Activated naive CD8-positive, alpha-beta T cell treated with anti-CD3 and anti-CD28 coated beads, Interleukin-2, amount 10 ng/mL, durations not matched to agents 7 days and 5 days (primary cell): ENCODE measurements around the gene RAB15. TPM values are rescaled to one million over a fixed set of nuclear protein-coding genes. Genes with fewer than 3 reads are reported as not detected.

Source experiments
- ATAC-seq: fragments of 150-1000 bp; cut with Tn5 transposase; one replicate; pipeline ENCODE4 v1.10.0; 2021; ENCODE audit warnings: low read depth, moderate library complexity
- POLR2A ChIA-PET: fragments of 350-600 bp; sonication (Branson Sonifier 250); formaldehyde crosslinking; loops from one replicate; lab custom pipeline; 2021; ENCODE audit warnings: antibody characterized with exemption; lab: Charles Lee
- DNase-seq: peaks from one replicate; pipeline ENCODE4 v3.0.0; 2021
- H3K27ac Mint-ChIP-seq: one replicate; pipeline ENCODE4 v1.8.0; 2022; ENCODE audit warnings: mild to moderate bottlenecking, mixed read lengths
- H3K27me3 Mint-ChIP-seq: one replicate; pipeline ENCODE4 v1.8.0; 2022; ENCODE audit warnings: mild to moderate bottlenecking, moderate library complexity, mixed read lengths
- H3K36me3 Mint-ChIP-seq: one replicate; pipeline ENCODE4 v1.8.0; 2021; ENCODE audit warnings: mild to moderate bottlenecking, mixed read lengths
- H3K4me1 Mint-ChIP-seq: one replicate; pipeline ENCODE4 v1.8.0; 2021; ENCODE audit warnings: mixed read lengths
- H3K4me3 Mint-ChIP-seq: one replicate; pipeline ENCODE4 v1.8.0; 2022; ENCODE audit warnings: mild to moderate bottlenecking, moderate library complexity, mixed read lengths
- H3K9me3 Mint-ChIP-seq: one replicate; pipeline ENCODE4 v1.8.0; 2021; ENCODE audit warnings: mixed read lengths
- total RNA-seq, 2 experiments: library from RNA; stranded (reverse); gene quantifications; one replicate each; pipeline ENCODE4 v1.2.3, GENCODE V29; 2021

RAB15 gene
- total RNA-seq, 2 experiments from 2014 or later: 2.7 to 3.5 TPM

DNA sequence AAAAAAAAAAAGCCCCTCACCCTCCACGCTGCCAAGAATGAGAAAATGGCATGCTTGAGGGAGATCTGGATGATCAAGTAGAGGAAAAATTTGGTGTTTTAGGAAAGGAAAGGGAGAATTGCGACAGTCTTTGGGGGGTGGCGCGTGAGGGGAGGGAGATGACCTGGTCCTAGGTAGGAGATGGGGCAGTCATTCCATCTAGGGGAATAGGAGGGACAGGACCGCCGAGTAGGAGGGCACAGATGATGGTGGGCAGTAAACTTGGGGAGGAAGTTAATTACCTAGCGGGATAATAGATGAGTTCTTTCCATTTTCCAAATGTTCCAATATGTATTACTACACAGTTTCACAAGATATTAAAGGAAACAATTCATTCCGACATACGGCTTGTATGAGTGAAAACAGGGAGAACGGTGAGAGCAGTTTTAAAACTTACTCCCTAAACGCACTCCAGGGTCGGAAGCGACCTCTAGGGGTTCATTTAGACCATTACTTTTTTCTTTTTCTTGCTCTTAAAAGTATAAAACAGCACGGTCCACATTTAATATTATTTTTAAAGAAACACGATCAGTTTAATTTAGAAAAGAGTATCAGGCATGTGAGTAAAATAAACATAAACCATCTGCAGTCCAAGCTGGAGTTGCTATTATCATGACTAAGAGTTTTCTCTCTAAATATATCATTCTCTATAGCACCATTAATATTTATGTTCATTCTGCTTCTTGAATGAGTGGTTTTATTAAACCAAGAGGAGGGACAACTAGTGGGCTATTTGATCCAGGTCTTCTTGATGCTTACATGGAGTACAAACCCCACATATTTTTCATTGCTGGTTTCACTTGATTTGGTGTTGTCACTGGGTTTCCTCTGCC is 11.5 kb upstream of the RAB15 start:
- Mint-ChIP-seq H3K4me1 (peaks cover 19% of the 10 kb centered on the region), H3K27ac (no peak overlapping the region), H3K27me3 (peaks cover 22% of the 10 kb centered on the region), H3K9me3 (no peaks in the 10 kb centered on the region), H3K4me3 (peak overlapping the region; percentile 48), H3K36me3 (peaks cover under 1% of the 10 kb centered on the region)
- POLR2A ChIA-PET: interaction anchor here (0.7 kb wide), 1 partner anchor 27 kb away, joined by 3 read pairs; no protein-coding TSS in a partner anchor
- no peak for ATAC-seq
- DNase-seq: no peak

DNA sequence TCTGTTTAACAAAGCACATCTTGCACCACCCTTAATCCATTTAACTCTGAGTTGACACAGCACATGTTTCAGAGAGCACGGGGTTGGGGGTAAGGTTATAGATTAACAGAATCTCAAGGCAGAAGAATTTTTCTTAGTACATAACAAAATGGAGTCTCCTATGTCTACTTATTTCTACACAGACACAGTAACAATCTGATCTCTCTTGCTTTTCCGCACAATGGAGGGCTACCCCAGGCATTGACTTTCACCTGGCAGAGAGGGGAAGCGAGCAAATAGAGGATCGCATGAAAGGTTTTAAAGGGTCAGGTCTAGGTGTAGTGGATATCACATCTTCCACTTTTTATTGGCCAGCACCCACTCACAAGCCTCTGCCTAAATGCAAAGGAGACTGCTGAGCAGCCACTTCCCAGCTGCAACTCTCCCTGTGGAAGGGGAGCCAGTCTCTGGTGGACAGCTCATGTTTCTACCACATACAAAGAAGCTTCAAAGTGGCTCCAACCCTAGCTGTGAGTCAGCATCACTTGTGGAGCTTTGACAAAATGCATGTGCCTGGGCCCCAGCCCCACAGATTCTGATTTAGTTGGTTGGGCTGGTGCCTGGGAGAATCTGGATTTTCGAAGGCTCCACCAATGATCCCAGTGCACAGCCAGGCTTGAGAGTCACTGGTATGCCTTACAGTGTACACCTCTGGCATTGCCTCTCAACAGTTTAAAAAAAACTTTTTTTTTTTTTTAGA is 7.4 kb upstream of the RAB15 start:
- H3K4me1 Mint-ChIP-seq: peaks cover 9% of the 10 kb centered on the region
- DNase-seq (no peak), ATAC-seq (no peak)
- POLR2A ChIA-PET: no interaction called here
- no peaks in the 10 kb centered on the region for H3K9me3 Mint-ChIP-seq
- H3K27me3 Mint-ChIP-seq: peaks cover 22% of the 10 kb centered on the region
- no peaks in the 10 kb centered on the region for H3K36me3 Mint-ChIP-seq
- no peak overlapping the region for H3K27ac Mint-ChIP-seq
- H3K4me3 Mint-ChIP-seq: no peak overlapping the region

DNA sequence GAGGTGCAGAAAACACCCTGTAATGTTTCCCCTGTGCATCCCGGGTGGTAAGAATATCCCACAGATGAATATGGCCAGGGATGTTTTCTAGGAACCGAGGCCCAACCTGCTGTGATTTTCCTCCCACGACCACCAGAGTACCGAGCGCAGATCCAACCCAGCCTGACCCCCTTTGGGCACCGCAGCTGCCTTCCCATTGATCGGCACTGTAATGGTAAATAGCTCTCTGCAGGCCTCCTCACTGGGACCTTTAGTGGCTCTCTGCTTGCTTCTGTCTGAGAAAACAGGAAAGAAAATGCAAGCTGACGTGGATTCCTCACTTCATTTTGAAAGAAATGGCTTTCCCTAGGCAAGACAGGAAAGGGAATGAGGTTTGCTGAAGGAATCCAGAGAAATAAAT is 2.4 kb upstream of the RAB15 start:
- ATAC-seq: no peak
- Mint-ChIP-seq H3K4me1 (peaks cover 4% of the 10 kb centered on the region), H3K36me3 (no peaks in the 10 kb centered on the region), H3K4me3 (no peak overlapping the region), H3K27ac (no peak overlapping the region), H3K9me3 (no peaks in the 10 kb centered on the region), H3K27me3 (peaks cover 20% of the 10 kb centered on the region)
- no peak for DNase-seq
- POLR2A ChIA-PET: interaction anchor here (0.8 kb wide), 1 partner anchor 358 kb away, joined by 3 read pairs; no protein-coding TSS in a partner anchor

DNA sequence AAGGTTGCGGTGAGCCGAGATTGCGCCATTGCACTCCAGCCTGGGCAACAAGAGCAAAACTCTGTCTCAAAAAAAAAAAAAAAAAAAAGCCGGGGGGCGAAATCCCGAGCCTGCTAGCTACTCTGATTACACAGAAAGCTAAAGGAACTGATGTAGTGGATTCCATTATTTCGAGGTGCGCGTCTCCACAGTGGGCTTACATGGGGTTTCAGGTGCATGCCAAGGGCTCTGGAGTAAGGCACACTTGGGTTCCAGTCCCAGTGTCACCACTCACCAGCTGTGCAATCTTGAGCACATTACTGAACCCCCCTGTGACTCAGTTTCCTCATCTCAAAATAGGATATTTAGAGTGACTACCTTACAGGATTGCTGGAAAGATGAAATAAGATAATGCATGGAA is 1.7 kb upstream of the RAB15 start:
- H3K4me3 Mint-ChIP-seq: no peak overlapping the region

DNA sequence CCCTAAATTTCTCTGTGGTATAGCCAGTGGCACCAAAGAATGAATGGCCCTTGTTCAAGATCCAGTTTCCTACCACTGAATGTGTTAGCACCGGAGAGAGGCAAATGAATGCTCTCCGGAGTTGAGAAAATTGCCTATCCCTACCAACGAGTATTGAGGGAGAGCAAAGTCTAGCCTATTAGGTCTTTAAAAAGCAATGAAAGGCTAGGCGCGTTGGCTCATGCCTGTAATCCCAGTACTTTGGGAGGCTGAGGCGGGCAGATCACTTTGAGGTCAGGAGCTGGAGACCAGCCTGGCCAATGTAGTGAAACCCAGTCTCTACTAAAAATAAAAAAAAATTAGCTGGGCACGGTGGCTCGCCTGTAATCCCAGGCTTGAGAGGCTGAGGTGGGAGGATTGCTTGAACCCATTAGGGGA is 898 bp upstream of the RAB15 start:
- ATAC-seq (no peak), DNase-seq (no peak)
- Mint-ChIP-seq H3K4me1 (peaks cover 8% of the 10 kb centered on the region), H3K27ac (no peak overlapping the region), H3K9me3 (no peaks in the 10 kb centered on the region), H3K4me3 (peak overlapping the region; percentile 82), H3K36me3 (no peaks in the 10 kb centered on the region), H3K27me3 (peaks cover 17% of the 10 kb centered on the region)
- POLR2A ChIA-PET: no interaction called here

More for the DNA sequence above, 1.7 kb upstream of the RAB15 start:
- Mint-ChIP-seq H3K36me3 (no peaks in the 10 kb centered on the region), H3K9me3 (no peaks in the 10 kb centered on the region), H3K4me1 (peaks cover 4% of the 10 kb centered on the region), H3K27me3 (peaks cover 20% of the 10 kb centered on the region), H3K27ac (no peak overlapping the region)
- DNase-seq (no peak), ATAC-seq (no peak)
- POLR2A ChIA-PET: no interaction called here

DNA sequence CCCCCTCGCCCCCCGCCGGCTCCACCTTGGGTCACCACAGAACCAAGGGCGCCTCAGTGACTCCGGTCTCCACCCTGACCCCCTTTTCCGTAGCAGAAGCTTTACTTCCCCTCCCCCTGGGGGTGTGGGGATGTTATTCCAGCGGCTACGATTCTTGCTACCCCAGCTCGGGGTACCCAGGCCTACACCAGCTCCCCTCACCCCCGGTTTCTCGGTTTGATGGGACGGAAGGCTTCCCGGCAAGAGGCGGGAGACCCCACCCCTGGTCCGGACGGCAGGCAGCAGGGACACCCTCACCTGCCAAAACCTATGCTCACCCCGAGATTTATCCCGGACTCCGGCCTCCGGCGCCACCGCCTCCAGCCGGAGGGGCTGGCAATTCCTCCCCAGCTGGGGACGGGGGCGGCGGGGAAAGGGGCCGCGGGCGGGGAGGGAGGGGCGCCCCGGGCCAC is 619 bp downstream of the RAB15 start:
- Mint-ChIP-seq H3K4me3 (peak overlapping the region; percentile 65), H3K9me3 (no peaks in the 10 kb centered on the region), H3K27me3 (peaks cover 16% of the 10 kb centered on the region), H3K4me1 (peaks cover 8% of the 10 kb centered on the region), H3K27ac (no peak overlapping the region), H3K36me3 (no peaks in the 10 kb centered on the region)
- ATAC-seq: peak; percentile 6
- DNase-seq: no peak
- POLR2A ChIA-PET: interaction anchor here (1.5 kb wide), 1 partner anchor 28 kb away, joined by 3 read pairs; no protein-coding TSS in a partner anchor

DNA sequence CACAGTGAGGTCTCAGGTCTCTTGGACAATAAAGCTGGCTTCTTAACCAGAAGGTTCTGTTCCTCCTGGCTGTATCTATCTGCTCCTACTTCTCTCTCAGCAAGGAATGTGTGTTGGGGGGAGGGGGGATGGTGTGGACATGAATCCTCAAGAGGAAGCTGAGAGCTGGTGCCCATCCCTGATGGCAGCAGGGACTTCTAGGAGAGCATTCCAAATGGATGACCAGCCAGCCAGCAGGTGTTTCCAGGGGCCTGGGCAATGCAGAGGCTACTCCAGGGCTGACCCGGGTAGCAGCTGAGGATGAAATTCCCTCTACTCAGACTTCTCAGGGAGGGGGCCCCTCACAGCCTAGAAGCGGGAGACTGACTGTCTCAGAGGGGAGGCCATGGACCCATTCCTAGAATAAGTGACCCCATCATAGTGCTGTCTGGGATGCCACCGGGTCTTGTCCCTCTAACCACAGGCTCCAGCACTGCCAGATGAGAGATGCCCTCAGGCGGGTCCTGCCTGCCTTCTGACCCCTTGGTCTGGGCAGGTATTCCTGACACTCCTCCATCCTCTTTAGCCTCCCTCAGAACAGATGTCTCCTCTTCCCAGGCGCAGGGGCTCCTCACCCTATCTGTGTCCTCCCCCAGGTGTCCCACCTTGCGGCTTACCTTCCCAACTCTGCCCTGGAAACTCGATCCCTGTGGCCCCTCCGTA is 1.2 kb downstream of the RAB15 start:
- DNase-seq: no peak
- Mint-ChIP-seq H3K36me3 (no peaks in the 10 kb centered on the region), H3K27me3 (peaks cover 13% of the 10 kb centered on the region), H3K4me1 (peaks cover 8% of the 10 kb centered on the region), H3K4me3 (peak overlapping the region; percentile 65), H3K27ac (no peak overlapping the region), H3K9me3 (no peaks in the 10 kb centered on the region)
- no peak for ATAC-seq
- POLR2A ChIA-PET: interaction anchor here (1.5 kb wide), 1 partner anchor 27 kb away, joined by 3 read pairs; no protein-coding TSS in a partner anchor

DNA sequence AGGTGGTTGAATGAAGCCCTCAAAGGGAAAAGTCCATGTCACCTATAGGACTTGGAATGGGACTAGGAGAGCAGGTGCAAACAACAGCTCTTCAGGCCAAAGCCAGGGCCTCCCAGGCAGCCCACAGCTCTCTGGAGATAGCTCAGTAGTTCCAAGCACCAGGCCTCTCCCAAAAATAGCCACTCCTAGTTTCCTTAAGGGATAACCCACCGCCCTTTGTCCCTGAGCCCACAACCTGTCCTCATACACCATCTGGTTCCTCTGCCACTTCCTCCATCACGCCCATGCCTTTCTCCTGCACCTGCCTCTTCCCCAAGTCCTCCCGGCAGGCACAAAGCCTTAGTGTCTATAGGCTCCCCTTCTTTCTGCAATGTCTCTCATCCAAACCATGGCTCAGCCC is 2.1 kb downstream of the RAB15 start:
- no peak overlapping the region for H3K27ac Mint-ChIP-seq
- H3K36me3 Mint-ChIP-seq: no peaks in the 10 kb centered on the region
- ATAC-seq (no peak), DNase-seq (peak; percentile 24)
- H3K27me3 Mint-ChIP-seq: peaks cover 13% of the 10 kb centered on the region
- POLR2A ChIA-PET: interaction anchor here (0.5 to 1.5 kb wide), 4 partner anchors 14 to 1849 kb away, joined by 3 to 6 read pairs (median 4); no protein-coding TSS in a partner anchor
- peaks cover 8% of the 10 kb centered on the region for H3K4me1 Mint-ChIP-seq
- no peak overlapping the region for H3K4me3 Mint-ChIP-seq
- no peaks in the 10 kb centered on the region for H3K9me3 Mint-ChIP-seq

DNA sequence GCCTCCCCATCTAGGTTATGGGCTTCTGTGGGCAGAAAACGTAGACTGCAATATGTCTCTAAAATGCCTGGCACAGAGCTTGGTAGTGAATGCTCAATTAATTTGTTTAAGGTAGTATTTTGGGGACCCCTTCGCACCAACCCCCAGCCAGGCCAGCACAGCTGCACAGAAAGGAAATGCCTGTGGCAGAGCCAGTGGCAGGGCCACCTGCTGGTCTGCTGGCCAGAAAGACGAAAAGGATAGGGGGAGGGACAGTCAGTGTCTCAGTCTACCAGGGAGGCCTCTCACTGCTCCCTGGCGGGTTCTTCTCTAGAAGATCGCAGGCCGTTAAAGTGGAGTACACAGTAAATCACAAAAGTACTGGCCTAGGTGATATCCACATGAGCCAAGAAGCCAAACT is 3.5 kb downstream of the RAB15 start:
- no peak overlapping the region for H3K4me3 Mint-ChIP-seq
- no peak for ATAC-seq
- peaks cover 9% of the 10 kb centered on the region for H3K27me3 Mint-ChIP-seq
- H3K9me3 Mint-ChIP-seq: no peaks in the 10 kb centered on the region
- no peaks in the 10 kb centered on the region for H3K36me3 Mint-ChIP-seq
- peaks cover 8% of the 10 kb centered on the region for H3K4me1 Mint-ChIP-seq
- POLR2A ChIA-PET: no interaction called here
- DNase-seq: no peak
- no peak overlapping the region for H3K27ac Mint-ChIP-seq

DNA sequence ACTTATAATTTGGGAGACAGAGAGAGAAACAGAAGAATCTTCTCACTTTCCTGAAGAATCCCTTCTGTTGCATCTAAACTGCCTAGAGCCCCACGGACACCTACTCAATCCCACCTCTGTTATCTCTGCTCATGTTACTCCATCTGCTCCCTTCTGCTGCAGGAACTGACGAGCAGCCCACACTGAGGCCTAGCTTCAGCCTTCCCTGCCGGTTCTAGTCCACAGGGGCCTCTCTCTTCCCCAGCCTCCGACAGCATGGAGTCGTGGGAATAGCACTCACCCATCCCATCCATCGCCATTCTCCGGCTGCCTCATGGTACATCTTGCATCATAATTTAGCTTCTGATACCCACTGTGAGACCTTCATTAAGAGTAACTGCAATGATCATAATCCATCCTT is 4.0 kb downstream of the RAB15 start:
- ATAC-seq: no peak
- Mint-ChIP-seq H3K27ac (no peak overlapping the region), H3K27me3 (peaks cover 7% of the 10 kb centered on the region), H3K36me3 (no peaks in the 10 kb centered on the region), H3K4me1 (peaks cover 8% of the 10 kb centered on the region), H3K9me3 (no peaks in the 10 kb centered on the region), H3K4me3 (no peak overlapping the region)
- POLR2A ChIA-PET: no interaction called here
- DNase-seq: no peak

DNA sequence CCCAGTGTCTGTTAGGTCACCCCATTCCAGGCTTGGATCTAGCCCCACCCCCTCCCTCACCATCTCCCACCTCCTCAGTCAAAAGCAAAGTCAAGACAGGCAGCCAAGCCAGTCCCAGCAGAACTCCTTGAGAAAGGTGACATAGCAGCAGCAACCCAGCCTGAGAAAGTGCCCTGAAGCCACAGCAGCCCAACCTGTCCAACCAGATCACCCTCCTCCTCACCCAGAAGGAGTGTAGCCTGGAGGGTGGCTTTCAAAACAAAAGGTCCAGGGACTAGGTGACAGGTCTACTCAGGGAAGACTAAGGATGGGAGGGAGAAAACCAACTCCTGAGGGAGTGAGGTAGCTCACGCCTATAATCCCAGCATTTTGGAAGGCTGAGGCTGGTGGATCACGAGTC is 5.2 kb downstream of the RAB15 start:
- Mint-ChIP-seq H3K36me3 (no peaks in the 10 kb centered on the region), H3K4me1 (peaks cover 8% of the 10 kb centered on the region), H3K27ac (no peak overlapping the region), H3K27me3 (peaks cover 6% of the 10 kb centered on the region), H3K9me3 (no peaks in the 10 kb centered on the region), H3K4me3 (no peak overlapping the region)
- DNase-seq: no peak
- no peak for ATAC-seq
- POLR2A ChIA-PET: no interaction called here

DNA sequence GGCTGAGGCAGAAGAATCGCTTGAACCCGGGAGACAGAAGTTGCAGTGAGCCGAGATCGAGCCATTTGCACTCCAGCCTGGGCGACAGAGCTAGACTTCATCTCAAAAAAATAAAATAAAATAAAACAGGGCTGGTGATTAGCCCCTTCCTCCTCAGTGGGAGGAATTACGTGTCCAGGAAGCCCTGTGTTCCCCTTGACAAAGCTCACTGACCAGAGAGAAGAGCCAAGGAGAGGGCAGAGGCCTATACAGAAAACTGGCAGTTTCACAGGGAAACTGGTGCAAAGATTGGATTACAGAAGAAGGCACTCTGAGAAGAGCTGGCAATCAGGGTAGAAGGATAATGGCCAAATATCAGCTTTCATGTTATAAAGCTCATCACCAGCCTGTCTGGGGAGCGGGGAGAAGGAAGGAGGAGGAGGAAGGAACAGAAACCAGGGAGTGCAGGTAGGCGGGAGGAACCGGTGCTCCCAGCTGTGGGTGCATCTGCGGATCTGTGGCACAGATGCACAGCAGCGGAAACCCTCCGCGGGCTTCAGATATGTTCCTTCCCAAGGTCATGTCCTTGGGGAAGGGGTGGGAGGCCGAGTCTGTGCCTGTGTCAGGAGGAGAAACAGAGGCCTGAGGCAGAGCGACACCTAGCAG is 6.7 kb downstream of the RAB15 start:
- H3K27ac Mint-ChIP-seq: no peak overlapping the region

More for the DNA sequence above, 6.7 kb downstream of the RAB15 start:
- no peaks in the 10 kb centered on the region for H3K9me3 Mint-ChIP-seq
- peaks cover 12% of the 10 kb centered on the region for H3K4me1 Mint-ChIP-seq
- POLR2A ChIA-PET: no interaction called here
- H3K27me3 Mint-ChIP-seq: no peaks in the 10 kb centered on the region
- H3K4me3 Mint-ChIP-seq: no peak overlapping the region
- ATAC-seq (no peak), DNase-seq (no peak)
- H3K36me3 Mint-ChIP-seq: no peaks in the 10 kb centered on the region
